B cell (primary cell): ENCODE data around the gene OOSP4A.

ENCODE experiments used
- EZH2 ChIP-seq: IDR thresholded peaks from 2 replicates; pipeline ENCODE4 v1.6.1; 2012; ENCODE audit warnings: borderline replicate concordance, low read depth, mild to moderate bottlenecking, moderate library complexity, low read length; ENCODE audit not compliant: insufficient read depth, poor library complexity, severe bottlenecking
- TF ChIP-seq, protein P1 (sequence below): fragments of 200-600 bp; IDR thresholded peaks from one replicate; pipeline ENCODE4 v1.8.0; 2022; ENCODE audit warnings: antibody characterized with exemption, mild to moderate bottlenecking

DNA sequence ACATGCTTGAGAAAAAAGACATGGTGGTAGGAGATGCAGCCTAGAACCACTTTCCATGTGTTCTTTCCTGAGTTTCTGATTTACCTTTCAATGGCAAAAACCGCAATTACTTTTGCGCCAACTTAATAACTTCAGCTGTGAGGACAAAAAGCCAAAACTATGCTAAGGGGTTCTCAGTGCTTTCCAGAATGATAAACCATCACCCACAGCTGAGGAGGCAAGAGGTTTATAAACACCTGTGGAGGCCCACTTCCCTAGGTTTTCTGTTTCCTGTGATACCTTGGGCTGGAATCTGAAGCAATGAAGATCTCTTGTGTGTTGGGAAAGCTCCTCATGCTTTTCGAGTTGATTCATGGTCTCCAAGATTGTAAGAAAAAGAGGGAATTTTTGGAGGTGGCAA, at the start of gene OOSP4A:
- TF ChIP-seq, protein P1, sequence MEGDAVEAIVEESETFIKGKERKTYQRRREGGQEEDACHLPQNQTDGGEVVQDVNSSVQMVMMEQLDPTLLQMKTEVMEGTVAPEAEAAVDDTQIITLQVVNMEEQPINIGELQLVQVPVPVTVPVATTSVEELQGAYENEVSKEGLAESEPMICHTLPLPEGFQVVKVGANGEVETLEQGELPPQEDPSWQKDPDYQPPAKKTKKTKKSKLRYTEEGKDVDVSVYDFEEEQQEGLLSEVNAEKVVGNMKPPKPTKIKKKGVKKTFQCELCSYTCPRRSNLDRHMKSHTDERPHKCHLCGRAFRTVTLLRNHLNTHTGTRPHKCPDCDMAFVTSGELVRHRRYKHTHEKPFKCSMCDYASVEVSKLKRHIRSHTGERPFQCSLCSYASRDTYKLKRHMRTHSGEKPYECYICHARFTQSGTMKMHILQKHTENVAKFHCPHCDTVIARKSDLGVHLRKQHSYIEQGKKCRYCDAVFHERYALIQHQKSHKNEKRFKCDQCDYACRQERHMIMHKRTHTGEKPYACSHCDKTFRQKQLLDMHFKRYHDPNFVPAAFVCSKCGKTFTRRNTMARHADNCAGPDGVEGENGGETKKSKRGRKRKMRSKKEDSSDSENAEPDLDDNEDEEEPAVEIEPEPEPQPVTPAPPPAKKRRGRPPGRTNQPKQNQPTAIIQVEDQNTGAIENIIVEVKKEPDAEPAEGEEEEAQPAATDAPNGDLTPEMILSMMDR, result no peak
- TF ChIP-seq EZH2, result no peak
